Endothelial cell of umbilical vein (primary cell): ENCODE measurements around the gene CDK7. TPM values are rescaled to one million over a fixed set of nuclear protein-coding genes. Genes with fewer than 3 reads are reported as not detected.
"Not testable (repeated sequence)": the region's sequence is repeated elsewhere in the genome, so short reads cannot be mapped to it uniquely, and the experiment has no call there.

Source experiments
- BruUV-seq: library from RNA; stranded (reverse); fragments of 400-500 nt; replicated peaks from 2 replicates; lab custom pipeline; 2021; lab: Mats Ljungman, UMichigan
- CTCF ChIA-PET: fragments of 300-600, 350-600 bp; sonication (Branson Sonifier 250); formaldehyde crosslinking; loops from one replicate; lab custom pipeline; 2021; ENCODE audit warnings: antibody characterized with exemption, inconsistent platforms; lab: Charles Lee
- POLR2A ChIA-PET: fragments of 300-600, 350-600 bp; sonication (Branson Sonifier 250); formaldehyde crosslinking; loops from one replicate; lab custom pipeline; 2021; ENCODE audit warnings: antibody characterized with exemption, inconsistent platforms; lab: Charles Lee
- DNase-seq: peaks from one replicate; pipeline ENCODE4 v3.0.0-alpha.2; 2011; ENCODE audit warnings: low read depth, low spot score
- FAIRE-seq: peaks from 2 replicates; lab custom pipeline; 2011; peaks lifted over from hg19 to GRCh38; lab: Jason Lieb, UNC
- H2AFZ ChIP-seq: 2 replicates; pipeline ENCODE4 v1.6.0; 2012; ENCODE audit warnings: low read depth, low read length, control low read depth, inconsistent platforms
- H3K27ac ChIP-seq: 2 replicates; pipeline ENCODE4 v1.5.1; 2011; ENCODE audit warnings: low read depth, mild to moderate bottlenecking, control low read depth, low read length, moderate library complexity; ENCODE audit not compliant: insufficient read depth
- H3K27me3 ChIP-seq, 2 experiments: 2 replicates each; pipeline versions ENCODE4 v1.6.0 to v1.6.1; 2011; ENCODE audit warnings: low read length in 2 of 2, mixed read lengths in 1 of 2; ENCODE audit not compliant: control insufficient read depth in 2 of 2, insufficient read depth in 2 of 2
- H3K36me3 ChIP-seq, 2 experiments: 2 replicates in 1 of 2; 3 replicates in 1 of 2; pipeline ENCODE4 v1.5.1; 2011; ENCODE audit warnings: low read length in 2 of 2, mild to moderate bottlenecking in 1 of 2, moderate library complexity in 1 of 2; ENCODE audit not compliant: control insufficient read depth in 2 of 2, insufficient read depth in 2 of 2; ENCODE audit errors: extremely low read depth in 1 of 2
- H3K4me1 ChIP-seq: 3 replicates; pipeline ENCODE4 v1.5.1; 2011; ENCODE audit warnings: mild to moderate bottlenecking, low read length; ENCODE audit not compliant: control insufficient read depth, insufficient read depth; ENCODE audit errors: extremely low read depth
- H3K4me2 ChIP-seq: 2 replicates; pipeline ENCODE4 v1.6.1; 2011; ENCODE audit warnings: low read length, control low read depth, mixed read lengths; ENCODE audit not compliant: insufficient read depth
- H3K4me3 ChIP-seq, 3 experiments: fragments of 200-600 bp in 1 of 3; sonication (generic), shearing (Covaris generic) in 1 of 3; replicated peaks in 1 of 3; 2 replicates each; pipeline ENCODE4 v1.5.1; 2011 to 2016; ENCODE audit warnings: control low read depth in 3 of 3, low read length in 3 of 3, mild to moderate bottlenecking in 2 of 3, inconsistent platforms in 1 of 3, low read depth in 1 of 3, moderate library complexity in 1 of 3; ENCODE audit not compliant: insufficient read depth in 1 of 3
- H3K79me2 ChIP-seq: 2 replicates; pipeline ENCODE4 v1.6.0; 2012; ENCODE audit warnings: low read length, inconsistent platforms; ENCODE audit not compliant: control insufficient read depth, insufficient read depth
- H3K9ac ChIP-seq: replicated peaks from 2 replicates; pipeline ENCODE3; 2011; ENCODE audit warnings: low read length, control low read depth; ENCODE audit not compliant: insufficient read depth; ENCODE audit errors: extremely low read depth
- H3K9me1 ChIP-seq: replicated peaks from 3 replicates; pipeline ENCODE4 v1.6.0; 2011; ENCODE audit warnings: mild to moderate bottlenecking, low read length; ENCODE audit not compliant: control insufficient read depth, insufficient read depth; ENCODE audit errors: extremely low read depth
- H3K9me3 ChIP-seq: replicated peaks from 2 replicates; pipeline ENCODE4 v1.5.1; 2012; ENCODE audit warnings: low read length, inconsistent platforms; ENCODE audit not compliant: control insufficient read depth, insufficient read depth
- H4K20me1 ChIP-seq: replicated peaks from 2 replicates; pipeline ENCODE3; 2011; ENCODE audit warnings: mild to moderate bottlenecking, low read length; ENCODE audit not compliant: control insufficient read depth, insufficient read depth; ENCODE audit errors: extremely low read depth
- CTCF ChIP-seq, 2 donors: IDR thresholded peaks; 1 replicate in 1 of 2; 2 replicates in 1 of 2; pipeline ENCODE4 v1.5.1; 2011; ENCODE audit warnings: low read length in 2 of 2, mild to moderate bottlenecking in 2 of 2, moderate library complexity in 2 of 2, control low read depth in 1 of 2, inconsistent platforms in 1 of 2, low read depth in 1 of 2; ENCODE audit not compliant: insufficient read depth in 1 of 2; ENCODE audit errors: extremely low read depth in 1 of 2
- EZH2 ChIP-seq: IDR thresholded peaks from 2 replicates; pipeline ENCODE4 v1.6.1; 2012; ENCODE audit warnings: borderline replicate concordance, low read depth, mild to moderate bottlenecking, moderate library complexity, low read length, inconsistent platforms; ENCODE audit not compliant: severe bottlenecking
- FOS ChIP-seq: IDR thresholded peaks from 2 replicates; pipeline ENCODE4 v1.6.1; 2011; ENCODE audit warnings: mild to moderate bottlenecking, low read length, moderate library complexity, borderline replicate concordance; ENCODE audit not compliant: insufficient read depth
- GATA2 ChIP-seq: IDR thresholded peaks from 2 replicates; pipeline ENCODE4 v1.7.0; 2011; ENCODE audit warnings: low read depth, mild to moderate bottlenecking, moderate library complexity, mixed read lengths, low read length; ENCODE audit not compliant: insufficient read length, insufficient read depth
- JUN ChIP-seq: IDR thresholded peaks from 2 replicates; pipeline ENCODE4 v1.6.1; 2011; ENCODE audit warnings: borderline replicate concordance, low read depth; ENCODE audit not compliant: insufficient read length, insufficient read depth
- MAX ChIP-seq: IDR thresholded peaks from 2 replicates; pipeline ENCODE4 v1.6.1; 2011; ENCODE audit not compliant: insufficient read depth, insufficient read length
- MYC ChIP-seq: IDR thresholded peaks from one replicate; pipeline ENCODE4 v1.6.1; 2011; ENCODE audit warnings: mild to moderate bottlenecking, low read depth, low read length
- POLR2A ChIP-seq: IDR thresholded peaks from 2 replicates; pipeline ENCODE4 v1.6.1; 2012; ENCODE audit warnings: low read depth, mild to moderate bottlenecking, control low read depth, low read length
- POLR2AphosphoS5 ChIP-seq: IDR thresholded peaks from 2 replicates; pipeline ENCODE4 v1.6.1; 2012; ENCODE audit warnings: low read depth, mild to moderate bottlenecking, control low read depth, low read length, moderate library complexity; ENCODE audit not compliant: insufficient read depth
- dilution Hi-C: fragments of 300-500 bp; cut with MboI; formaldehyde crosslinking; loops from one replicate; pipeline ENCODE4 v1.15.0; 2019; ENCODE audit warnings: low sequenced_read_pairs; ENCODE audit not compliant: extremely low pct_ligation_motif_present
- intact Hi-C: fragments of 100-400 bp; cut with micrococcal nuclease; formaldehyde crosslinking; loops from one replicate; pipeline ENCODE4 v1.10.0; 2022
- polyA plus RNA-seq, 4 experiments: library from polyadenylated mRNA; depleted of rRNA in 3 of 4; stranded (reverse) in 3 of 4; unstranded in 1 of 4; fragments of >200 nt; gene quantifications; 2 replicates each; pipeline versions ENCODE4 v1.2.1 to v1.2.3, GENCODE V29; 2011 to 2012; ENCODE audit warnings: missing spikeins in 1 of 4
- total RNA-seq: library from RNA; stranded (reverse); gene quantifications from 2 replicates; pipeline ENCODE4 v1.2.3, GENCODE V29; 2021

The CDK7 gene
- total and polyA plus RNA-seq, 2 donors (not counting 3 experiments of a cell fraction or from before 2014, with no cell fraction given): 24.6 to 38.1 TPM

- intact Hi-C loops: loop anchor here (2.0 kb wide), 1 partner anchor 15 kb away; the partner anchor contains the start of gene CDK7
- ChIA-PET CTCF (interaction anchor here (0.8 kb wide), 1 partner anchor 65 kb away, joined by 3 read pairs; no protein-coding TSS in a partner anchor), POLR2A (no interaction called here)
These were observed 14.7 kb upstream of the CDK7 start for GRCh38 chr5:69219939-69220338.

DNA sequence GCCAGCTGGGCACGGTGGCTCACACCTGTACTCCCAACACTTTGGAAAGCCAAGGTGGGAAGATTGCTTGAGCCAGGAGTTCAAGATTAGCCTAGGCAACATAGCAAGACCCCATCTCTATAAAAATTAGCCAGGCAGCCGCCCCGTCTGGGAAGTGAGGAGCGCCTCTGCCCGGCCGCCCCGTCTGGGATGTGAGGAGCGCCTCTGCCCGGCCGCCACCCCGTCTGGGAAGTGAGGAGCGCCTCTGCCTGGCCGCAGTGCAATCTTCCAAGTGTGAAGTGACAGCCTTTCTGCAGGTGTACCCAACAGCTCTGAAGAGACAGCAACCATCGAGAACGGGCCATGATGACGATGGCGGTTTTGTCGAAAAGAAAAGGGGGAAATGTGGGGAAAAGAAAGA lies 14.3 kb upstream of the CDK7 start:
- H3K27ac ChIP-seq: not testable (repeated sequence)

More at GRCh38 chr5:69219939-69220338, 14.7 kb upstream of the CDK7 start:
- dilution Hi-C loops: no loop called here
- H3K4me2 ChIP-seq: no peak overlapping the region
- BruUV-seq: no TSS peak
- H3K36me3 ChIP-seq: no peaks in the 10 kb centered on the region
- peaks cover 5% of the 10 kb centered on the region for H3K79me2 ChIP-seq
- no peak overlapping the region for H3K27ac ChIP-seq
- H2AFZ ChIP-seq: no peak overlapping the region
- H3K9ac ChIP-seq: no peak overlapping the region
- TF ChIP-seq CTCF (IDR thresholded peaks at IDR 0.05; ENCODE audit: extremely low read depth in 1 of 2, insufficient read depth in 1 of 2, low read depth in 1 of 2, low read length in 2 of 2) (no peak), EZH2 (no peak), JUN (no peak), POLR2A (no peak), MAX (no peak), POLR2AphosphoS5 (no peak), MYC (no peak), FOS (no peak), GATA2 (no peak)
- FAIRE-seq (no peak), DNase-seq (no peak)
- no peaks in the 10 kb centered on the region for H3K9me3 ChIP-seq
- no peak overlapping the region for H3K4me3 ChIP-seq
- no peaks in the 10 kb centered on the region for H4K20me1 ChIP-seq
- no peaks in the 10 kb centered on the region for H3K27me3 ChIP-seq
- no peaks in the 10 kb centered on the region for H3K9me1 ChIP-seq
- peaks cover 7% of the 10 kb centered on the region for H3K4me1 ChIP-seq

GRCh38 chr5:69220833-69221232 lies 13.9 kb upstream of the CDK7 start:
- H3K9me3 ChIP-seq, H2AFZ ChIP-seq, H3K36me3 ChIP-seq, H3K4me2 ChIP-seq, CTCF ChIA-PET, BruUV-seq, H3K79me2 ChIP-seq, H3K4me1 ChIP-seq, H3K4me3 ChIP-seq, H3K9me1 ChIP-seq, DNase-seq, H3K27ac ChIP-seq, H3K27me3 ChIP-seq, POLR2A ChIA-PET, FAIRE-seq, H4K20me1 ChIP-seq, H3K9ac ChIP-seq, intact Hi-C loops, dilution Hi-C loops: not testable (repeated sequence)

More for the DNA sequence above, 14.3 kb upstream of the CDK7 start:
- H3K9me1 ChIP-seq, POLR2A ChIA-PET, H4K20me1 ChIP-seq, H3K79me2 ChIP-seq, H3K9me3 ChIP-seq, H3K4me2 ChIP-seq, H2AFZ ChIP-seq, H3K27me3 ChIP-seq, BruUV-seq, CTCF ChIA-PET, dilution Hi-C loops, H3K36me3 ChIP-seq, H3K4me1 ChIP-seq, H3K9ac ChIP-seq, H3K4me3 ChIP-seq, DNase-seq, FAIRE-seq, intact Hi-C loops: not testable (repeated sequence)
